Common myeloid progenitor, CD34-positive (primary cell): ENCODE data around the gene PBX2.

Source experiments
- CTCF ChIA-PET: fragments of 350-600 bp; sonication (Branson Sonifier 250); formaldehyde crosslinking; loops from one replicate; lab custom pipeline; 2021; ENCODE audit warnings: antibody characterized with exemption; lab: Charles Lee
- POLR2A ChIA-PET: fragments of 350-600 bp; sonication (Branson Sonifier 250); formaldehyde crosslinking; loops from one replicate; lab custom pipeline; 2021; ENCODE audit warnings: antibody characterized with exemption; lab: Charles Lee
- DNase-seq, 3 donors: peaks; one replicate each; pipeline versions ENCODE4 v3.0.0 to v3.0.0-alpha.2; 2013
- H3K27ac ChIP-seq, 2 experiments: 1 replicate in 1 of 2; 2 replicates in 1 of 2; pipeline ENCODE4 v1.7.0; 2013; ENCODE audit warnings: inconsistent platforms in 2 of 2, low read length in 2 of 2, mild to moderate bottlenecking in 2 of 2, low read depth in 1 of 2, moderate library complexity in 1 of 2; ENCODE audit not compliant: severe bottlenecking in 2 of 2, insufficient read depth in 1 of 2, poor library complexity in 1 of 2
- H3K27me3 ChIP-seq, 5 experiments: replicated peaks in 2 of 5; 1 replicate in 3 of 5; 2 replicates in 2 of 5; pipeline versions ENCODE4 v1.6.1 to v1.7.0; 2013; ENCODE audit warnings: low read length in 4 of 5, mild to moderate bottlenecking in 2 of 5, moderate library complexity in 2 of 5, inconsistent platforms in 1 of 5; ENCODE audit not compliant: insufficient read depth in 5 of 5, control insufficient read depth in 4 of 5
- H3K36me3 ChIP-seq, 4 experiments: 1 replicate in 2 of 4; 2 replicates in 2 of 4; pipeline versions ENCODE4 v1.6.1 to v1.7.0; 2013; ENCODE audit warnings: low read length in 3 of 4, control low read depth in 1 of 4, mild to moderate bottlenecking in 1 of 4; ENCODE audit not compliant: control insufficient read depth in 4 of 4, insufficient read depth in 4 of 4
- H3K4me1 ChIP-seq, 4 experiments: 1 replicate in 3 of 4; 2 replicates in 1 of 4; pipeline versions ENCODE4 v1.6.1 to v1.7.1; 2013; ENCODE audit warnings: low read length in 3 of 4, mild to moderate bottlenecking in 3 of 4, control low read depth in 1 of 4, inconsistent platforms in 1 of 4, moderate library complexity in 1 of 4; ENCODE audit not compliant: control insufficient read depth in 4 of 4, insufficient read depth in 4 of 4; ENCODE audit errors: control extremely low read depth in 1 of 4
- H3K4me3 ChIP-seq, 7 experiments: 1 replicate in 4 of 7; 2 replicates in 3 of 7; pipeline versions ENCODE4 v1.5.1 to v1.7.0; 2013; ENCODE audit warnings: mild to moderate bottlenecking in 7 of 7, low read length in 6 of 7, moderate library complexity in 6 of 7, inconsistent platforms in 2 of 7, low read depth in 2 of 7, control low read depth in 1 of 7; ENCODE audit not compliant: insufficient read depth in 4 of 7, control insufficient read depth in 1 of 7; ENCODE audit errors: extremely low read depth in 1 of 7
- H3K9me3 ChIP-seq, 5 experiments: 1 replicate in 4 of 5; 2 replicates in 1 of 5; pipeline versions ENCODE4 v1.6.1 to v1.7.1; 2013; ENCODE audit warnings: low read length in 4 of 5, mild to moderate bottlenecking in 2 of 5, inconsistent platforms in 1 of 5, low read depth in 1 of 5, moderate library complexity in 1 of 5; ENCODE audit not compliant: control insufficient read depth in 4 of 5, insufficient read depth in 2 of 5; ENCODE audit errors: control extremely low read depth in 1 of 5
- WGBS: methylation state at CpG from one replicate; pipeline ENCODE4 v1.1.5; 2013; ENCODE audit not compliant: insufficient coverage; 5-methylcytosine and 5-hydroxymethylcytosine counted together

Gene PBX2

DNA sequence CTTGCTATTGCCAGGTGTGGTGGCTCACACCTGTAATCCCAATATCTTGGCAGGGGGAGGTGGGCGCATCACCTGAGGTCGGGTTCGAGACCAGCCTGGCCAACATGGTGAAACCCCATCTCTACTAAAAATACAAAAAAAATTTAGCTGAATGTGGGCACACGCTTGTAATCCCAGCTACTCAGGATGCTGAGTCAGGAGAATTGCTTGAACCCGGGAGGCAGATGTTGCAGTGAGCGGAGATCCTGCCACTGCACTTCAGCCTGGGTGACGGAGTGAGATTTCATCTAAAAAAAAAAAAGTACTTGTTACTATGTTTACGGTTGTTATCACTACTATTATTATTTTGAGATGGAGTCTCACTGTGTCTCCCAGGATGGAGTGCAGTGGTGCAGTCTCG, 33.1 kb downstream of the PBX2 start:
- Histone ChIP-seq H3K9me3 (no peaks in the 10 kb centered on the region), H3K4me3 (no peak overlapping the region), H3K36me3 (peaks cover 5 to 31% (median 19%) of the 10 kb centered on the region in 4 experiments), H3K27me3 (peaks cover 0 to 1% (median 0%) of the 10 kb centered on the region in 5 experiments), H3K27ac (no peak overlapping the region), H3K4me1 (peaks cover 0 to 34% (median 31%) of the 10 kb centered on the region in 4 experiments)
- POLR2A ChIA-PET, result interaction anchor here (0.6 to 1.2 kb wide), 2 partner anchors 9 to 30 kb away, joined by 3 to 4 read pairs; no protein-coding TSS in a partner anchor
- DNase-seq, result no peak
- WGBS, result 96% methylated on average over 4 of the region's 9 CpGs
- CTCF ChIA-PET, result no interaction called here

DNA sequence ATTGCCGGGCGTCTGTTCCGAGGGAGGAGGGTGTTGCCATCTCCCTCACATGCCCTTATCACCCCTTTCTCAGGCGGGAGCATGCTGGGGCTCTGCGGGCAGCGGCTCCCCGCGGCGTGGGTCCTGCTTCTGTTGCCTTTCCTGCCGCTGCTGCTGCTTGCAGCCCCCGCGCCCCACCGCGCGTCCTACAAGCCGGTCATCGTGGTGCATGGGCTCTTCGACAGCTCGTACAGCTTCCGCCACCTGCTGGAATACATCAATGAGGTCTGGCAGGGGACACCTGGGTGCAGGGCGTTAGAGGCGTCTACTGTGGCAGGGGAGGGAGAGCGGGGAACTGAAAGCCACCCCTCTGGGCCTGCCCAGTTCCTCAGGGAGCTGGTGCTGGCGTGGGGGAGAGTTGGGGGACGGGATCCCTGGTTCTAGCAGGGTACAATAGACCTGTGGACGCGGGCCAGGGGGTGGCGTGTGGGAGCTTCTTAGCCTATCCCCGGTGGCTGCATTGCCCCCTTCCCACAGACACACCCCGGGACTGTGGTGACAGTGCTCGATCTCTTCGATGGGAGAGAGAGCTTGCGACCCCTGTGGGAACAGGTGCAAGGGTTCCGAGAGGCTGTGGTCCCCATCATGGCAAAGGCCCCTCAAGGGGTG, 35.4 kb downstream of the PBX2 start:
- Histone ChIP-seq H3K36me3 (peaks cover 5 to 31% (median 19%) of the 10 kb centered on the region in 4 experiments), H3K9me3 (no peaks in the 10 kb centered on the region), H3K4me3 (peak overlapping the region; percentile 53 to 96 (median 85)), H3K27ac (peak overlapping the region; percentile 86 to 88), H3K4me1 (peaks cover 0 to 47% (median 34%) of the 10 kb centered on the region in 4 experiments), H3K27me3 (peaks cover 0 to 15% (median 10%) of the 10 kb centered on the region in 5 experiments)
- WGBS, result 3% methylated on average over 27 of the region's 34 CpGs
- CTCF ChIA-PET, result interaction anchor here (1.1 to 1.3 kb wide), 5 partner anchors 11 to 37 kb away, joined by 3 to 18 read pairs (median 8); partner anchors contain the start of genes EGFL8 and FKBPL
- POLR2A ChIA-PET, result interaction anchor here (0.8 to 1.1 kb wide), 2 partner anchors 36 to 38 kb away, joined by 3 to 4 read pairs; partner anchors contain the start of genes GPSM3 and PBX2
- DNase-seq, result peak; percentile 77 to 90 (median 85)

DNA sequence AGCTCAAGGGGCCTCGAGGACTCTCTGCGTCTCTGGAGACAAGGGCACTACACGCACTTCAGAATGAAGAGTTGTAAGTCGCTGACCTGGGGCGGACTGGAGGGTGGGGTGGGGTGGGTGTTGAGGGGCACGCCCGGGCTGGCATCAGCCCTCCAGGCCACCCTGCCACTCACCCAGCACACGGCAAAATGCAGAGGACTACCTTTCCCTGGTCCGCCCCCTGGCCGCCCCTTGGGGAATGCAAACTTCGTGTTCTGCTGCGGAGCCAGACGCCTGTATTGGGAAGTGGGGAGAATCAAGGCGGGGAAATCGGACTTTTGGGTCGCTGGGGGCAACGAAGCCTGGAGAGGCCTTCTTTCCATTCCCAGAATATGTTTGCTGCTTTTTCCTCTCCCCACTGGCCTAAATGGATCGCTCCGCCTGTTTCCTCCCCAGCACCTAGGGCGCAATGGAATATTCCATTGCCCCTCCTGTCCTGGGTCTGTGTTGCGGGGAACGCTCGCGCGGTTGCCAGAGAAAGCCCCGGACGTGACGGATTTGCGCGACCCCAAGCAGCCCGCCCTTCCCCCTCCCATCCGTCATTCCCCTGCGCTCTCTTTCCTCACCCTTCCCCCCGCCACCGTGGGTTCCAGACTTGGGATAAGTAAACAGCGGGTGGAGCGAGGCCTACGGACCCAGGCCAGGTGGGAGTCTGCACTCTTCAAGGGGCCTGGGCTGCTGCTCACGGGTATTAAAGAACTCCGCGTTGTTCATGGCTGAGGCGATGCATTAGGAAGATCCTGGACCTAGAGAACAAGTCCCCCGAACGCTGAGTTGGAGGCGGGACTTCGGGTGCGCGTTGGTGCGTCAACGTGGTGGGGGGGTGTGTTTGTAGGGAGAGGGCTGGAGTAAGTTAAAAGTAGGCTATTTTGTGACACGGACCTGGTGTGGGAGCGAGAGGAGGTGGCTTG, 36.2 kb downstream of the PBX2 start, which contains the start of gene PPT2:
Gene PPT2, plus strand, starts transcription at position 578 of the 950 bp plus-strand sequence. CDS start 454 bp downstream, outside the sequence.
- peak within 1 kb of the TSS; percentile 86 to 88 for H3K27ac ChIP-seq
- CTCF ChIA-PET, result interaction anchor here (0.6 to 3.0 kb wide), 8 partner anchors 11 to 39 kb away, joined by 3 to 18 read pairs (median 6); partner anchors contain the start of genes EGFL8, FKBPL and GPSM3
- WGBS, result 2% methylated on average over 34 of the region's 52 CpGs
- peaks cover 0 to 51% (median 36%) of the 10 kb centered on the region in 4 experiments for H3K4me1 ChIP-seq
- peaks cover 0 to 21% (median 12%) of the 10 kb centered on the region in 5 experiments for H3K27me3 ChIP-seq
- peak; percentile 93 to 97 (median 97) for DNase-seq
- peak within 1 kb of the TSS; percentile 53 to 96 (median 85) for H3K4me3 ChIP-seq
- peaks cover 5 to 28% (median 18%) of the 10 kb centered on the region in 4 experiments for H3K36me3 ChIP-seq
- H3K9me3 ChIP-seq, result no peaks in the 10 kb centered on the region
- POLR2A ChIA-PET, result interaction anchor here (0.8 to 1.1 kb wide), 2 partner anchors 36 to 39 kb away, joined by 3 to 4 read pairs; partner anchors contain the start of genes GPSM3 and PBX2

DNA sequence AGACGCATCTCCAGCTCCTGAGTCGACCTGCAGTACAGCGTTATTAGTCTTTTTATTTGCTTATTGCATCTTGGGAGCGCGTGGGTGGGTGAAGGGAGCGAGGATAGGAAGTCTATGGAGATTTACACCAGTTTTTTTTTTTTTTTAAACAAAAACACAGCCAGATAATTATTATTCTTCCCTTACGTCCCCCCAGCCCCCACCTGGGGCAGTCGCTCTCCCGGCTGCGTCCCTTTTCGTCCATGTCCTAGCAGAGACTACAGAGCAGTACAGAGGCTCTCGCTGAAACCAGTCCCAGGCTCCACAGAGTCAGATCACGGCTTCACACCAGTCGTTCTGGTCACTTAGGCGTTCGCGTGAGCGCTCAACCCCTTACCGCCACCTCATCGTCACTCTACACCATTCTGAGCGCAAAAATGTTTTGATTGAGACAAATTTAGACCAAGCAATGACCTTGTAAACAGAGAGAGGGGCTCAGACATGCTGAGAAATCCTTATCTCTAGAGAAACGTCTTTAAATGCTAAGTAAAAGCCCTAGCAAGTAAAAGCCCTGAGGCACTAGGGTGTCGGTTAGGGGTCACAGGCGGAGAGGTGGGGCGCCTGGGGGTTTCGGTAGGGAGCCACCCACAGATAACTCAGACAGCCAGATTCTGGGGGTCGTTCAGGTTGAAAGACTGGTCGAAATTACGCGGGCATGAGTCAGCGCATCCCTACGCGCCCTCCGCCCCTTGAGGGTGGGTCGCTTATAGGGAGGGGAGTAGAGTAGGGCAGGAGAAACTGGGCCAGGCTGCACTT, 37.0 kb downstream of the PBX2 start:
- H3K9me3 ChIP-seq, result no peaks in the 10 kb centered on the region
- H3K27ac ChIP-seq, result peak overlapping the region in 1 of 2 experiments; percentile 86
- CTCF ChIA-PET, result interaction anchor here (0.6 to 3.0 kb wide), 6 partner anchors 16 to 43 kb away, joined by 3 to 13 read pairs (median 3); partner anchors contain the start of genes FKBPL and GPSM3
- peak overlapping the region in 6 of 7 experiments; percentile 74 to 96 (median 88) for H3K4me3 ChIP-seq
- peak in 2 of 3 donors; percentile 61 to 71 for DNase-seq
- 92% methylated on average over 15 of the region's 35 CpGs for WGBS
- peaks cover 5 to 20% (median 12%) of the 10 kb centered on the region in 4 experiments for H3K36me3 ChIP-seq
- POLR2A ChIA-PET, result no interaction called here
- peaks cover 0 to 58% (median 40%) of the 10 kb centered on the region in 4 experiments for H3K4me1 ChIP-seq
- H3K27me3 ChIP-seq, result peaks cover 0 to 23% (median 17%) of the 10 kb centered on the region in 5 experiments

DNA sequence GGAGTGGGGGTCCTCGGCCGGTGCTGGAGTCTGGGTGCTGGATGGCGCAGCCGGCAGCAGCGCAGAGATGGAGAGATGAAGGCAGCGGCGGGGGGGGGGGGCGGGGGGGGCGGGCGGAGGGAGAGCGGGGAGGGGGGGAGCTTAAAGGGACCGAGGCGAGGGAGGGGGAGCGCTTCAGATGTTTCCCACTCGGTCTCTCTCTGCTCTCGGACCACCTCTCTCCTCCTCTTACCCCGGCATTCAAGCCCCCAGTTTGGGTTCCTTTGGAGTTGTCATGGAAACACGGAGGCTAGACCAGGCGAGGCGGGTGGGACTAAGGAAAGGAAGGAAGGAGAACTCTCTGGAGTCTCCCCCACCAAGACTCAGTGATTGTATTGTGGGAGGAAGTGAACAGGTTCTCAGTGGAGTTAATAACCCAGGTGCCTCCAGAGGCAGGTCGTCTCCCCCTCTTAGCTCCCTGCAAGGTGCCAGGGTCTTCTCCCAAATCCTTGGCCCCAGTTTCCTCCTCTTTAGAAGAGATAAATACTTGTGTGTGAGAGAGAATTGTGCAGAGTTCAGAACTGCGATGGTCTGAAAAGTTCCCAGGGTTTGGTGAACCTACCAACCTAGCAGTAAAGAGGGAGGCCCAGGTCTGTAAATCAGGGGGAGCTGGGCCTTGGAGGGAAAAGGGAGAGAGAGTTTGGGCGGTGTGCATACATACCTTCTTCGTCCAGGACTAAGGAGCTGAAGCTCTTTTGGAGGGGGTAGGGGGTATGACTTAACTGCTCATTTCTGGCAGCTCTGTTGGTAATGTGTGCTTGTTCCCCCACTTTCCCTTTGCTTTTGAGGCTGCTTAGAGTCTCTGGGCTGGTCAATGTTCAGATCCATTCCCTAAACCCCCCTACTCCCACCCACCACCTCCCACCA, 37.9 kb downstream of the PBX2 start, which contains the start of gene PRRT1:
Gene PRRT1, minus strand, starts transcription at position 77 of the 906 bp plus-strand sequence. CDS start 112 bp downstream, outside the sequence.
- ChIA-PET POLR2A (no interaction called here), CTCF (interaction anchor here (0.7 to 3.0 kb wide), 5 partner anchors 16 to 44 kb away, joined by 3 to 13 read pairs (median 3); partner anchors contain the start of gene FKBPL)
- peaks cover 0 to 27% (median 22%) of the 10 kb centered on the region in 5 experiments for H3K27me3 ChIP-seq

More for the DNA sequence above, 37.9 kb downstream of the PBX2 start, which contains the start of gene PRRT1:
- DNase-seq, result no peak
- Histone ChIP-seq H3K36me3 (peaks cover 2 to 12% (median 5%) of the 10 kb centered on the region in 4 experiments), H3K4me1 (peaks cover 0 to 60% (median 42%) of the 10 kb centered on the region in 4 experiments), H3K27ac (peak within 1 kb of the TSS in 1 of 2 experiments; percentile 86), H3K9me3 (no peaks in the 10 kb centered on the region), H3K4me3 (peak within 1 kb of the TSS in 3 of 7 experiments; percentile 6 to 81 (median 8))
- 33% methylated on average over 1 of the region's 24 CpGs for WGBS
